ENCODE data around the gene TEX9.

GRCh38 chr15:56459096-56459495 is 93.9 kb downstream of the TEX9 start:
- TF ChIP-seq CTCF (conservative IDR thresholded peaks at IDR 0.05), result no peak
- no peak for TF ChIP-seq EZH2 (IDR thresholded peaks at IDR 0.05; ENCODE audit: low read depth)
